Measurements from ENCODE around the gene CARMIL1. TPM values are rescaled to one million over a fixed set of nuclear protein-coding genes. Genes with fewer than 3 reads are reported as not detected.
A peak's percentile ranks its signal among the peaks of the same experiment; 100 is the strongest.
"Not testable (repeated sequence)": the region's sequence is repeated elsewhere in the genome, so short reads cannot be mapped to it uniquely, and the experiment has no call there.

CARMIL1 gene
- total RNA-seq, 1 donor from 2014 or later, result 19.1 TPM

GRCh38 chr6:25377664-25378063, 98.5 kb downstream of the CARMIL1 start:
- no peaks in the 10 kb centered on the region for H3K79me2 ChIP-seq (ENCODE audit: insufficient read depth, low read length)
- peaks cover 11% of the 10 kb centered on the region for H3K9me3 Mint-ChIP-seq (ENCODE audit: unreplicated experiment)
- DNase-seq (ENCODE audit: low read depth), result no peak

GRCh38 chr6:25381077-25381476, 101.9 kb downstream of the CARMIL1 start:
- H3K9ac ChIP-seq (ENCODE audit: low read length), result no peak overlapping the region
- H3K36me3 ChIP-seq (ENCODE audit: insufficient read depth, low read length), result no peaks in the 10 kb centered on the region
- H3K27me3 Mint-ChIP-seq (ENCODE audit: low read depth, unreplicated experiment), result no peaks in the 10 kb centered on the region
- FAIRE-seq (no peak), DNase-seq (ENCODE audit: low read depth) (no peak)
- H3K79me2 ChIP-seq (ENCODE audit: insufficient read depth, low read length), result no peaks in the 10 kb centered on the region
- H3K4me1 Mint-ChIP-seq (ENCODE audit: low read depth, unreplicated experiment), result peaks cover 14% of the 10 kb centered on the region
- no peak overlapping the region for H3K4me3 ChIP-seq (ENCODE audit: insufficient read depth, low read depth, low read length)
- H3K9me3 ChIP-seq (ENCODE audit: insufficient read depth, low read depth, low read length), result no peaks in the 10 kb centered on the region
- peak overlapping the region; percentile 67 for H3K27ac Mint-ChIP-seq (ENCODE audit: unreplicated experiment)
- no peak overlapping the region for H2AFZ ChIP-seq (ENCODE audit: low read depth, low read length)
- no peaks in the 10 kb centered on the region for H3K4me1 ChIP-seq (ENCODE audit: insufficient read depth, low read length)
- no peaks in the 10 kb centered on the region for H3K9me3 Mint-ChIP-seq (ENCODE audit: unreplicated experiment)
- H4K20me1 ChIP-seq (ENCODE audit: insufficient read depth, low read length), result peaks cover 5% of the 10 kb centered on the region
- H3K36me3 Mint-ChIP-seq (ENCODE audit: low read depth, unreplicated experiment), result peaks cover 2% of the 10 kb centered on the region
- no peaks in the 10 kb centered on the region for H3K27me3 ChIP-seq (ENCODE audit: insufficient read depth, low read length)
- H3K4me2 ChIP-seq (ENCODE audit: low read length), result no peak overlapping the region
- no peak overlapping the region for H3K27ac ChIP-seq (ENCODE audit: low read depth, low read length)
- no peak overlapping the region for H3K4me3 Mint-ChIP-seq (ENCODE audit: unreplicated experiment)
- TF ChIP-seq EZH2 (IDR thresholded peaks at IDR 0.05; ENCODE audit: insufficient read depth, low read length), result no peak

More at GRCh38 chr6:25377664-25378063, 98.5 kb downstream of the CARMIL1 start:
- Histone ChIP-seq H3K27me3 (ENCODE audit: insufficient read depth, low read length) (no peaks in the 10 kb centered on the region), H3K27ac (ENCODE audit: low read depth, low read length) (no peak overlapping the region), H3K4me2 (ENCODE audit: low read length) (no peak overlapping the region), H3K9me3 (ENCODE audit: insufficient read depth, low read depth, low read length) (no peaks in the 10 kb centered on the region), H3K4me1 (ENCODE audit: insufficient read depth, low read length) (no peaks in the 10 kb centered on the region), H4K20me1 (ENCODE audit: insufficient read depth, low read length) (peaks cover 5% of the 10 kb centered on the region), H3K9ac (ENCODE audit: low read length) (no peak overlapping the region), H3K4me3 (ENCODE audit: insufficient read depth, low read depth, low read length) (no peak overlapping the region), H2AFZ (ENCODE audit: low read depth, low read length) (no peak overlapping the region), H3K36me3 (ENCODE audit: insufficient read depth, low read length) (no peaks in the 10 kb centered on the region)
- Mint-ChIP-seq H3K27me3 (ENCODE audit: low read depth, unreplicated experiment) (no peaks in the 10 kb centered on the region), H3K4me3 (ENCODE audit: unreplicated experiment) (no peak overlapping the region), H3K36me3 (ENCODE audit: low read depth, unreplicated experiment) (peaks cover 7% of the 10 kb centered on the region), H3K27ac (ENCODE audit: unreplicated experiment) (peak overlapping the region; percentile 24), H3K4me1 (ENCODE audit: low read depth, unreplicated experiment) (peaks cover 14% of the 10 kb centered on the region)
- TF ChIP-seq CTCF (IDR thresholded peaks at IDR 0.05; ENCODE audit: insufficient read depth, low read depth, low read length) (no peak), EZH2 (IDR thresholded peaks at IDR 0.05; ENCODE audit: insufficient read depth, low read length) (no peak)
- no peak for FAIRE-seq

GRCh38 chr6:25382476-25382875, 103.3 kb downstream of the CARMIL1 start:
- not testable (repeated sequence) for H3K9ac ChIP-seq (ENCODE audit: low read length); DNase-seq (ENCODE audit: low read depth); H3K4me2 ChIP-seq (ENCODE audit: low read length); H3K36me3 Mint-ChIP-seq (ENCODE audit: low read depth, unreplicated experiment); H3K27me3 ChIP-seq (ENCODE audit: insufficient read depth, low read length); FAIRE-seq; H2AFZ ChIP-seq (ENCODE audit: low read depth, low read length); H3K4me3 Mint-ChIP-seq (ENCODE audit: unreplicated experiment); H3K27ac Mint-ChIP-seq (ENCODE audit: unreplicated experiment); H3K9me3 ChIP-seq (ENCODE audit: insufficient read depth, low read depth, low read length); H3K36me3 ChIP-seq (ENCODE audit: insufficient read depth, low read length); H3K9me3 Mint-ChIP-seq (ENCODE audit: unreplicated experiment); H4K20me1 ChIP-seq (ENCODE audit: insufficient read depth, low read length); H3K27me3 Mint-ChIP-seq (ENCODE audit: low read depth, unreplicated experiment); H3K4me3 ChIP-seq (ENCODE audit: insufficient read depth, low read depth, low read length); H3K4me1 ChIP-seq (ENCODE audit: insufficient read depth, low read length); H3K79me2 ChIP-seq (ENCODE audit: insufficient read depth, low read length); H3K27ac ChIP-seq (ENCODE audit: low read depth, low read length)
- peaks cover 16% of the 10 kb centered on the region for H3K4me1 Mint-ChIP-seq (ENCODE audit: low read depth, unreplicated experiment)

All from astrocyte (in vitro differentiated cells and primary cell).